ENCODE data around the gene SLX9. TPM values are rescaled to one million over a fixed set of nuclear protein-coding genes. Genes with fewer than 3 reads are reported as not detected.

The SLX9 gene
- total RNA-seq, 1 experiment from 2014 or later, result 80.1 TPM

GRCh38 chr21:45019887-45020537, 80.2 kb downstream of the SLX9 start:
- ATAC-seq, result no peak
- Histone ChIP-seq H3K27ac (ENCODE audit: low read length) (no peak overlapping the region), H3K9ac (ENCODE audit: low read length) (no peak overlapping the region), H3F3A (ENCODE audit: low read length, unreplicated experiment) (no peaks in the 10 kb centered on the region), H3K36me3 (ENCODE audit: low read depth, low read length) (no peaks in the 10 kb centered on the region), H3K9me3 (ENCODE audit: low read length) (no peaks in the 10 kb centered on the region), H3K79me2 (ENCODE audit: low read length) (no peaks in the 10 kb centered on the region), H3K4me1 (ENCODE audit: insufficient read depth, low read length) (peaks cover 14% of the 10 kb centered on the region; the same call in 1 of the 2 replicates), H3K4me2 (ENCODE audit: low read length) (no peak overlapping the region), H3K4me3 (ENCODE audit: low read length) (no peak overlapping the region), H4K20me1 (ENCODE audit: low read length) (no peaks in the 10 kb centered on the region), H2AFZ (ENCODE audit: low read length) (no peak overlapping the region), H3K9me2 (replicated peaks; ENCODE audit: low read length) (no peaks in the 10 kb centered on the region), H3K27me3 (ENCODE audit: low read length) (no peaks in the 10 kb centered on the region)
- intact Hi-C loops (cut with micrococcal nuclease), result no loop called here
- POLR2A ChIA-PET (ENCODE audit: unreplicated experiment), result no interaction called here
- CTCF ChIA-PET, result no interaction called here
- no peak for DNase-seq
- BruUV-seq (replicated peaks), result no TSS peak
- TF ChIP-seq EZH2 (IDR thresholded peaks at IDR 0.05; ENCODE audit: low read length, unreplicated experiment) (no peak), EZH2phosphoT487 (IDR thresholded peaks at IDR 0.05; ENCODE audit: borderline replicate concordance, low read length) (no peak), CTCF (conservative IDR thresholded peaks at IDR 0.05; ENCODE audit: low read depth, low read length) (no peak)

DNA sequence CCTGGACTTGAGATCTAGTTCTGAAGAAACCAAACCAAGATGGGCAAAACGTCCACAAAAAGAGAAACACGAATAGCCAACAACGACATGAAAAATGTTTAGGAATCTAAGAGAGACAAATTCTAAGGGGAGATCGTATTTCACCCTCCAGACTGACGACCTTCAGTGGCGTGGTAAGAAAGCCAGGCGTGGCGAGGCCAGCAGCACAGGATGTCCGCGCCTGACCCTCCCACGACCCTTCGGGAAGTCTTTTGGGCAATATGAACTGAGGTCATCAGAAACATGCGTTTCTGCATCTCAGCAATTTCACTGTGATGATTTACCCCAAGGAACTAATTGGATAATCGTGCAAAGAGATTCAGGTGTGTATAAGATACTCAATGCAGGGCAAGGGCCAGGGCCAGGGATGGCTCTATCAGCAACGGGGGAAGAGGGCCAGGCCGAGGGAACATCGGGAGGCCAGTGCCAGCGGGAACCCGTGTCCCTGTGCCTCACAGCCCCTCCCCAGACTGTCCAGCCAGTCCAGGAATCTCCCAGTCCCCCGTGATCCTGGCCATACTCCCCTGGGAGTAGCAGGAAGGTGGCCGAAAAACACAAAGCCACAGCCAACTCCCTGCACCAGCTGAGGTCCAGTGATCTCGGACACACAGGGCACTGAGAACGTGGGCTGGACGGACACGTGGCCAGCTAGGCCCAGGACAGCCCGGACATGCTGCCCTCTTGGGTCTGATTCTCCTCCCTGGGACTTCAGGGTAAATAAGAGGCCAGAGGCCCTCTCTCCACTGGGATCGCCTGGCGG, 81.0 kb downstream of the SLX9 start:
- POLR2A ChIA-PET (ENCODE audit: unreplicated experiment), result no interaction called here
- H4K20me1 ChIP-seq (ENCODE audit: low read length), result no peaks in the 10 kb centered on the region
- BruUV-seq (replicated peaks), result no TSS peak
- intact Hi-C loops (cut with micrococcal nuclease), result no loop called here
- H3K9me2 ChIP-seq (replicated peaks; ENCODE audit: low read length), result no peaks in the 10 kb centered on the region
- no peak for TF ChIP-seq EZH2 (IDR thresholded peaks at IDR 0.05; ENCODE audit: low read length, unreplicated experiment)
- TF ChIP-seq CTCF (conservative IDR thresholded peaks at IDR 0.05; ENCODE audit: low read depth, low read length), result no peak
- TF ChIP-seq EZH2phosphoT487 (IDR thresholded peaks at IDR 0.05; ENCODE audit: borderline replicate concordance, low read length), result no peak
- no peak overlapping the region for H3K4me2 ChIP-seq (ENCODE audit: low read length)
- CTCF ChIA-PET, result no interaction called here
- no peak overlapping the region for H2AFZ ChIP-seq (ENCODE audit: low read length)
- no peaks in the 10 kb centered on the region for H3K36me3 ChIP-seq (ENCODE audit: low read depth, low read length)
- H3K9ac ChIP-seq (ENCODE audit: low read length), result no peak overlapping the region
- no peak overlapping the region for H3K4me3 ChIP-seq (ENCODE audit: low read length)
- H3K27ac ChIP-seq (ENCODE audit: low read length), result no peak overlapping the region
- no peaks in the 10 kb centered on the region for H3K79me2 ChIP-seq (ENCODE audit: low read length)
- no peak for DNase-seq
- no peaks in the 10 kb centered on the region for H3K9me3 ChIP-seq (ENCODE audit: low read length)
- H3K4me1 ChIP-seq (ENCODE audit: insufficient read depth, low read length), result peaks cover 14% of the 10 kb centered on the region; the same call in 1 of the 2 replicates
- no peaks in the 10 kb centered on the region for H3K27me3 ChIP-seq (ENCODE audit: low read length)
- H3F3A ChIP-seq (ENCODE audit: low read length, unreplicated experiment), result no peaks in the 10 kb centered on the region
- ATAC-seq, result no peak
